GM15510 (cell line): ENCODE measurements around the gene RASL10A.

Source experiments
- POLR2A ChIP-seq: IDR thresholded peaks from 3 replicates; pipeline ENCODE4 v1.6.1; 2011; ENCODE audit warnings: borderline replicate concordance; ENCODE audit not compliant: insufficient read length; ENCODE audit errors: extremely low read depth

RASL10A gene

GRCh38 chr22:29340566-29340965 is 25.1 kb upstream of the RASL10A start:
- no peak for TF ChIP-seq POLR2A

GRCh38 chr22:29339381-29340235 is 24.1 kb upstream of the RASL10A start:
- no peak for TF ChIP-seq POLR2A

- no peak for TF ChIP-seq POLR2A
Measured at GRCh38 chr22:29338398-29338797, 22.9 kb upstream of the RASL10A start.

GRCh38 chr22:29337631-29338284 is 22.3 kb upstream of the RASL10A start:
- no peak for TF ChIP-seq POLR2A

GRCh38 chr22:29336751-29337490 is 21.4 kb upstream of the RASL10A start:
- no peak for TF ChIP-seq POLR2A

- no peak for TF ChIP-seq POLR2A
Measured at GRCh38 chr22:29335656-29336055, 20.2 kb upstream of the RASL10A start.

- TF ChIP-seq POLR2A = no peak
Measured at GRCh38 chr22:29334696-29335344, 19.3 kb upstream of the RASL10A start.

- no peak for TF ChIP-seq POLR2A
Measured at GRCh38 chr22:29334148-29334547, 18.7 kb upstream of the RASL10A start.

GRCh38 chr22:29332886-29333496 is 17.5 kb upstream of the RASL10A start:
- no peak for TF ChIP-seq POLR2A

GRCh38 chr22:29331658-29332300 is 16.3 kb upstream of the RASL10A start:
- no peak for TF ChIP-seq POLR2A

GRCh38 chr22:29331213-29331612 is 15.7 kb upstream of the RASL10A start:
- no peak for TF ChIP-seq POLR2A

- TF ChIP-seq POLR2A = no peak
Measured at GRCh38 chr22:29330753-29331152, 15.3 kb upstream of the RASL10A start.

GRCh38 chr22:29330291-29330690 is 14.8 kb upstream of the RASL10A start:
- no peak for TF ChIP-seq POLR2A

- TF ChIP-seq POLR2A = no peak
Measured at GRCh38 chr22:29329581-29329980, 14.1 kb upstream of the RASL10A start.

- no peak for TF ChIP-seq POLR2A
Measured at GRCh38 chr22:29328566-29329500, 13.3 kb upstream of the RASL10A start.
